ENCODE results near the gene BORCS6.

Gene BORCS6

DNA sequence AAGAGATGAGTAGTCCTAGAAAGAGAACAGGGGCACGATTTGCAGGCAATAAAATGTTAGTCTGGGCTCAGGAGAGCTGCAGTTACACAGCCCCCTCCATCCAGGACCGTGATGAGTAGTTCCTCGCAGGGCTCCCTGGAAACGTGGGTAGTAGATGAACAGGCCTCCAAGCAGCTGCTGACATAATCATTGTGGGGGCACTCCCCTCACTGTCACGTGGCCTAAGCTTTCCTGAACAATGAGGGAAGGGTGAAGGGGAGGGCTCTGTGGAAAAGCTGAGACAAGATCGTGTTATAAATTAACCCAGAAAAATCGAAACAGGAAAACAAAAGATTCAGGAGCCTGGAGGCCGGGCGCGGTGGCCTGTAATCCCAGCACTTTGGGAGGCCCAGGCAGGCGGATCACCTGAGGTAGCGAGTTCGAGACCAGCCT is 36.4 kb downstream of the BORCS6 start:
- DNase-seq: peak; percentile 13

DNA sequence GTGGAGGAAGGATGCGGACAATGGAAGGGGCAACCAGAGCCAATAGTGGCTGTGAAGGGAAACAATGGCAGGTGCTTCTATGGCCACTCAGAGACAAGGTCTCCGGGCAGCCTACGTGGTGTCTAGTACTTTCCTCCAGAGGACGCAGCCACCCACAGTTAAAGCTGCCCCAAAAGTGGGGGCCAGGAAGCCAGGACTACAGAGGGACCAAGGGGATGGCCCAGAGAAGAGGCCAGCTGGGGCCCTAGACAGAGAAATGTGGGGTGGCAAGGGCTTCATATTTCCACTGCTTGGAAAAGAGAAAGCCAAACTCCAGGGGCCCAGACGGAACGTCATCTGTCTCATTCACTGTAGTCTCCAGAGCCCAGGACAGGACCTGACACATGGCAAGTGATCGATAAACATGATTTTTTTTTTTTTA is 36.9 kb downstream of the BORCS6 start:
- no peak for DNase-seq

DNA sequence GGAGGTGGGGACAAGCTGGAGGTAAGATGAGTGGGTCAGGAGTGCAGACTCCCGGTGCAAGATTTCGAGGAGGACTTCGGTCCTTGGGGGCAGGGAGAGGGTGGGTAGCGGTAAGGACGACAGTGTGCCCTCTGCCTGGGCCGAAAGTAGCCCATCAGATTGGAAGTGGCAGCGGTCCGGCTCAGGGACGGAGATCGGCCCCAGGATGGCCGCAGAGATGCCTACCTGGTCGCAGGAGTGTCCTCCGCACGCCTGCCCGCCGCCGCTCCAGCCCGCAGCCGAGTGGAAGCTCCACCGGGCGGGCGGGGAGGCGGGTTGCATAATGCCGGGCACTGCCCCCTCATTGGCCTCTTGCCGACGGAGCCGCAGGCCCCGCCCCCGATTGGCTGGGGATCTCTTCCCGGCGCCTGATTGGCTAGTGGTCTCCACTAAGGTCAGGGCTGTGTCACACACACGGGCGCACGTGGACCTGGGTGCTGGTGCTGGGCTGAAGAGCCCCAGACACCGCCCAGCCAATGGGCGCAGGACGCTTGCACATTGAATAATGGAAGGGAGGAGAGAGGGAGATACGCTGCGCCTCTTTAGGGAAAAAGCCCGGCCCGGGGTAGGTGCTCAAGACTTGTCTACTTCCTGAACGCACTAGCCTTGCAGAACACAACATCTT is 37.7 kb downstream of the BORCS6 start, which contains the start of gene PER1:
TSS of gene PER1 (minus strand) at position 293 of the 664 bp plus-strand sequence. CDS start 1,698 bp downstream, outside the sequence.
- DNase-seq: peak; percentile 93

DNA sequence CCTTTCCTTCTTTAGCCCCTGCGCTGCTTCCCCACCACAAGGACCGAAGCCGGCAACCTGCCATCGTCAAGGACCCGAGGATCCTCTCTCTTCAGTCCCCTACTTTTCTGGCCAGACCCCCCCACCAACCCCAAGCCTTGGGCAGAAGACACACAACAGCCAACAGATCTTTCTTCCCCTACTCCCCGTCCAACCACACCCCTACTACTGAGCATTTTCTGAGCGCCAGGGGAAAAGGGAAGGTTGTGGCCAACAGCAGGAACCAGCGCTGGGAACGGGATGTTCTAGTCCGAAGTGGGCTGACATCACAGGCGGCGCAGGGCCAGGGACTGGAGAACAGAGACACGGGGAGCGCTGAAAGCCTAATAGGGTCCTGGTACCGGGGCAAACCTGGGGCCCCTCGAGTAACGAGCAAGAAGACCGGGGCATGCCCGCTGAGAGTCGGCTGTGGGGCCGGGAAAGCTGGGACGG is 38.3 kb downstream of the BORCS6 start:
- DNase-seq: peak; percentile 32

DNA sequence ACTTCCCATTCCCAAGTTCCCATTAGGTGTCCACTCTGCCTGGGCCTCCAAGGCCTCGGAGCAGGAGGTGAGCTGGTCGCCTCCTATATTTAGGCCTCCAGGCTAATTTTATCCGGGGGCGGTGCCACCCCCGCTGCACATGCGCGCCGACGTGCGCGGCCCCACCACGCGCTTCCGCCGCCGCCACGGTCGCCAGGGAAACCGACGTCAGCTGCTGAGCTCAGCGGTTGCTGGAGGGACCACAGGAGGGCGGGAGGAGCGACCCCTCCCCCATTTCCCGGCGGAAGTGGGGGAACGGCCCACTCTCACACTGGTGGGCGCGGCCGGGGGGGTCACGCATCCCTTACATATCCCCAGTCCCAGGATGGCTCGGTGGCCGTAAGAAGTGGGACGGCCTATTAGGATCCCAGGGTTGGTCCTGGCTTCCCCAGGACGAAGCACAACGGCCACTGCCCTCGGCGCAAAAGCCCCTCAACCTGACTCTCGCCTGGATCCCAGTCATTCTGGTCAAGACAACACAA is 38.8 kb downstream of the BORCS6 start:
- peak; percentile 92 for DNase-seq

DNA sequence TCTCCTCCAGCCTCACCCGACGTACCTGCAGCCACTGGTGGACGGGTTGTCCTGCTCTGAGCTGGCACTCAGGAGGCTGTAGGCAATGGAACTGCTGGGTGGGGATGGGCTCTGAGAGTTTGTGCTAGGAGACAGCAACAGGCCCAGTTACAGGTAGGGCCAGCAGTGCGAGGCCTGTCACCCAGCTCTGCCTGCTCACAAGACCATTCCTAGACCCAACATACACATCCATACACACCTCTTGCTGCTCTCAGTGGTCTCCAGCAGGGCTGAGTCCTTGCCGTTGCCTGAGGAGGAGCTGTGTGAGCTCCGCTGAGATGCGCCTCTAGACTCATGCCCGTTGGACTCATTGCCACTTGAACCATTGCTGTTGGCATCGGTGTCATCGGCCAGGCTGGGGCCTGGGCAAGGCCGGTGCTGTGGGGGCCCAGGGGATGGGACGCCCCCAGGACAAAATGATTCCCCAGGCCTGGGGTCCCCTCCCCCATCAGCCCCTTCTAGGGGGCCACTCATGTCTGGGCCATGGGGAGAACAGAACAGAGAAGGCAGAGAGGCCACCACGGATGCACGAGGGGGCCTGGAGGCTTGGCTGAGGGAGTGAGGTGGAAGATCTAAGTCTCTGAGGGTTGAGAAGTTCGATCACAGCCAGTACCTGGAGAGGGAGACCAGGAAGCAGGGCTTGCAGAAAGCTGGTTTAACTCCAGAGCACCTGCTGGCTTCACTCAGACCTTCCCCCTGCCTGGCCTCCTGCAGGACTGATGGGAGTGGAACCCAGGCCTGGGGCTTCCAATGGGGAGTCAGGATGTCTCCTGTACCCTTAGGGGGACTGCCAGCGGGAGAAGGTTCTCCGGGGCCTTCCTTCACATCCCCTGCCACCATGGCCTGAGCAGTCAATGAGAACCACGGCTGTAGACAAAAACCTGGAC is 39.5 kb downstream of the BORCS6 start:
- DNase-seq: no peak

DNA sequence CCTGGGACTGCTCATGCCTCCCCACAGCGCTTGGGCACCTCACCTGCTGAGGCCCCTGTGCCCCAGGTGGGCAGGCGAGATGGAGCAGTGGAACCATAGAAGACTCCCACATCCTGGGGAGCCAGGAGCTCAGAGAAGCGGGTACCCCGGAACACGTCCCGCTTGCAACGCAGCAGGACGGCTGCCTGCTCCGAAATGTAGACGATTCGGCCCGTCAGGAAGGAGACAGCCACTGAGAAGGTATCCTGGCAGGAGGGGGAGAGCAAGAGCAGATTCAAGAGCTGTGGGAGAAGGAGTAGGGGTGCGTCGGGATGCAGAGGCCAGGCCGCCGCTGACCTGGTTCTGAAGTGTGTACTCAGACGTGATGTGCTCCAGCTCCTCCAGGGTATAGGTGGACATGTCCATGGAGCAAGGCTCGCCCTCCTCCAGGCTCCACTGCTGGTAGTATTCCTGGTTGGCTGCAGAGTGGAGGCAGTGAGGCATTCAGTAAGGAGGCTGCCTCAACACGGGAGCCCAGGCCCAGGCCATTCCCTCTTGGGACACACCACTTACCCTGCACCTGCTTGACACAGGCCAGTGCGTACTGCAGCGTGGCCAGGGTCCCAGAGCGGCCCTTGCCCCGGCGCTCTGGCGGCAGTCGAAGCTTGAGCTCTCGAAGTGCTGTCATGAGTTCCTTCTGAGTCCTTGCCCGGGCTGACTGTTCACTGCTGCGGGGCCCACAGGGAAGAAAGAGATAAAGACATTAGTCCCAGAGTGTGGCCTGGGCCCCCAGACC is 40.4 kb downstream of the BORCS6 start:
- no peak for DNase-seq

DNA sequence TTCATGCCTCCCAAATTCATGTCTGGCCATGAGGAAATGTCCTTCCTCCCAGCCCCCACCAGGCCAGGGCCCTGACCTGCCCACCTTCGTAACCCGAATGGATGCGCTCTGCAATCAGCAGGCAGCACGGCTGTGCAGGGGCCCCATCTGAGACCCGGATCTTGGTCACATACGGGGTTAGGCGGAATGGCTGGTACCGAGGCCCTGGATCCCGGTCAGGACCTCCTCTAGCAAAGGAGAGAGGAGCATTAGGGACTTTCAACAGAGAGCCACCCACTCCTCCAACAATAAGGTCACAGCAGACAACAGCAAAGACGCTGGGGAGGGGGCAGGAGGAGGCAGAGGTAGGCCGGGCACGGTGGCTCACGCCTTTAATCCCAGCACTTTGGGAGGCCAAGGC is 41.4 kb downstream of the BORCS6 start:
- no peak for DNase-seq

DNA sequence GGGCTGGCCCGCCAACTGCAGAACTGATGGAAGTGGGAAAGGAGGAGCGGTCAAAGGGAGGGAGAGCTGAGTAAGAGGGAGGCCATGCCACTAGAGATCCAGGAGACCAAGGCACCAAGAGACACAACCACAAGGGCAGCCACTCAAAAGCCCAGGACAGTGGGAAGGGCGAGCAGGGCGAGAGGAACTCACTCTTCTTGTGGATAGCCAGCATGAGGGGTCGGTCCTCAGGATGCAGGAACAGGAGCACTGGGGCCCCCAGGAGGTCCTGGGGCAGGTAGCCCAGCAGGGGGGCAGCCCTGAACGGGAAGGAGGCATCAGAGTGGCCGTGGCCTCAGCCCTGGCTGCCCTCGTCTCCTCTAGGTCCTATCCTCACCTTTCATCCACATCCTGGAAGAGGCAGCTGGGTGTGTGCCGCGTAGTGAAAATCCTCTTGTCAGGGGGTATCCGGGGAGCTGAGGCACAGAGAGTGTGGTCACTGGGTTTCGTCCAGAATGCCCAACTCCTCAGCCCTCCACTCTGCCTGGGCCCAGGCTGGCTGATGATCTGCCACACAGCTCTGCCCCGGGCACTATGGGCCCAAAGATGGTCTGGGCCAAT is 42.1 kb downstream of the BORCS6 start:
- no peak for DNase-seq

DNA sequence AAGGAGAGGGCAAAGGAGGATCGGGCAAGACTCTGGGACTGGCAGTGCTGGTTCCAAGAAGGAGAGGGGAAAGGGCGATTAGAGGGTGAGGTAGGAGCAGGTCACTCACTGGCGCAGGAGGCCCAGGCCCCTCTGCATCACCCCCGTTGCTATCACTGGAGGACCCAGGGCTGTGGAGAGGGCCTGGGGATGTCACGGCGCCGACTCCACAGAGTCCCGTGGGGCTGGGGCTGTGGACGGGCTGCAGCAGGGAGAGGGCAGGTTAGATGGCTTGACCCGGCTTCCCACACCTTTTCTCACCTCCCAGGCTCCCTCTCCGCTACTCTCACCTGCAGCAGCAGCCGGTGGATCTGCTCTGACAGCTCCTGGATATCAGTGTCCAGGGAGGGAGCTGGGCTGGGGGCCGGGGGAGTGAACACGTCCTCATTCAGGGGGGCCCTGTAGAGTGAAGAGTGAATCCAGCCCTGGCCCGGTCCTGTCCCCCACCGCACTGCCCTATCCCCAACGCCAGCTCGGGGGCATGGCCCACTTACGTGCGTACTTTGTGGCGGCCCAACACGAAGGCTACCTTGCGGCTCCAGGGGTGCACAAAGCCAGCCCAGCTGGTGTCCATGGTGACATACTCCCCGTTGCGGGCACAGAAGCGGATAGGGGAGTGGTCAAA is 42.7 kb downstream of the BORCS6 start:
- DNase-seq: no peak

DNA sequence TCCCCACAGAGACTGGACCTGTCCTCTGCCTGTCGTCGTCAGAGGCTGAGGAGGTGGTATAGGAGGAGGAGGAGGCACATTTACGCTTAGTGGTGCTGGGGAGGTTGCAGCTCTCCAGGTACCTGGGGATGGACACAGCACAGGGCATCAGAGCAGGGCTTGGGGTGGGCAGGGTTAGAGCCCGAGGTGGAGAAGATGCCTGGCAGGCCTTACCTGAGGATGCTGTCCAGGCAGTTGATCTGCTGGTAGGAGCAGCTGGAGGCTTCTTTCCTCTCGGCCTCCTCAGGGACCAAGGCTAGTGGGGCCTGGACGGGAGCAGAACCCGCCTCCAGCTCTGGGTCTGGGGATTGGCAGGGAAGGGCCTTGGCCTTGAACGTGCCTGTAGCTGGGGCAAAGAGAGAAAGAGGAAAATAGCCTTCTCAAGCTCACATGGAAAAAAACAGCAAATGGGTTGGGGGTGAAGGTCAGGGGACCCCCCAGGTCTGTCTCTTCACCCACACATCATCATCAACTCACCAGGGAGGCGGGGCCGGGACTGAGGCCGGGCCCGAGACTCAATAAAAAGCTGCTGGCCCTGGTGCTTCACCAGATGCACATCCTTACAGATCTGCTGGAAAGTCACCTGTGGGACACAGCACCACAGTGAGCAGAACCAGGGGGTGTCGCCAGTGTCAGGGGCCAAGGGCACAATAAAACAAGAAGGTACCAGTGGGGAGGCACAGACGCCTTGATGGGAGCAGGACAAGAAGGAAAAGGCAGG is 43.4 kb downstream of the BORCS6 start:
- DNase-seq: no peak

DNA sequence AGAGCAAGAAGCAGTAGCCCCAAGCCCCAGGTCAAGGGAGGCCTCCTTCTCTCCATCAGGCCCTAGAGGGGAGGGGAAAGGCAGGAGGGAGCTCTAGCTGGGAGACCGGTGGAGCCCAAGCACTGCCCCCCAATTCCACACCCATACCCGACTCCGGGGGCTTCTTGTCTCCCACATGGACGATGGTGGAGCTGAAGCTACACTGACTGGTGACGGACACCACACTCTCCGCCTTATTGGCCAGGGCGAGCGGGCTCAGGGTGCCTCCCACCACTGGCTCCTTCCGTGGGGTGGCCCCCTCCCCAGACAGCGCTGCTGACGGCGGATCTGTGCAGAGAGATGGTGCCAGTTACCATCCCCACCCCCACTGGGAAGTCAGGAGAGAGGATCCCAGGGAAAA is 44.2 kb downstream of the BORCS6 start:
- no peak for DNase-seq

DNA sequence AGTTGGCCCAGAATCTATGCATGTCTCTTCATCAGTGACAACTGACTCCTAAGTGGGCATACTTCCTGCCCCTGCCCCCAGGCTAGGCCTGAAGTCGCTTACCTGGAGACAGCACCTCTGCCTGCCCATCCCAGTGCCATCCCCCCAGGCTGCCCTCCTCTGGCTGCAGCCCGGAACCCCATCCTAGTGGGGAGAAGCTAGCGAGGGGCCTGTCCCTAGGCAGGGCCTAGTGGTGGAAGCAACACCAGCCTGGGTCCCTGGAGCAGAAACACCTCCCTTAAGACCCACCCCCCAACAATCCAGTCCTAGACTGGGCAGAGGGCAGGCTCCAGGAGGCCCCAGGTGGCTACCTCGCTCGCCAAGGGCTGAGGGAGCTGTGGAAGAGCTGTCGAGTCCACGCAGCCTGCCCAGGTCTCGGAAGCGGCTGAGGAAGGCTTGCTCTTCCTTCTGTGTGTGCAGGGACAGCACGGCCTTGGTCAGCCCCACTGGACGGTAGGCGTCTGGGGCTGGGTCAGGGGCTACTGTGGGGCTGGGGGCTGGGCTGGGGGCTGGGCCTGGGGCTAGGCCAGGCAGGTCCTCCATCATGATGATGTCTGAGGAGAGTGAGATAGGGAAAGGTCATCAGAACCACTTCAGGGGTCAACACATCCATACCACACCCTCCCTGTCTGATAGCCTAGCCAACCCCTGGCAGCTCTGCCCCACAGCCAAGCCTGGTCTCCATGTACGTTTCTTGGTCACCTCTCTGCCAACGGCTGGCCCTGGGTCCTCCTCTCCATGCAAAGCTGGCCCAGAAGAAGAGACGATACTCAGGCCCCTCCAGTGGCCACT is 45.4 kb downstream of the BORCS6 start:
- DNase-seq: no peak

DNA sequence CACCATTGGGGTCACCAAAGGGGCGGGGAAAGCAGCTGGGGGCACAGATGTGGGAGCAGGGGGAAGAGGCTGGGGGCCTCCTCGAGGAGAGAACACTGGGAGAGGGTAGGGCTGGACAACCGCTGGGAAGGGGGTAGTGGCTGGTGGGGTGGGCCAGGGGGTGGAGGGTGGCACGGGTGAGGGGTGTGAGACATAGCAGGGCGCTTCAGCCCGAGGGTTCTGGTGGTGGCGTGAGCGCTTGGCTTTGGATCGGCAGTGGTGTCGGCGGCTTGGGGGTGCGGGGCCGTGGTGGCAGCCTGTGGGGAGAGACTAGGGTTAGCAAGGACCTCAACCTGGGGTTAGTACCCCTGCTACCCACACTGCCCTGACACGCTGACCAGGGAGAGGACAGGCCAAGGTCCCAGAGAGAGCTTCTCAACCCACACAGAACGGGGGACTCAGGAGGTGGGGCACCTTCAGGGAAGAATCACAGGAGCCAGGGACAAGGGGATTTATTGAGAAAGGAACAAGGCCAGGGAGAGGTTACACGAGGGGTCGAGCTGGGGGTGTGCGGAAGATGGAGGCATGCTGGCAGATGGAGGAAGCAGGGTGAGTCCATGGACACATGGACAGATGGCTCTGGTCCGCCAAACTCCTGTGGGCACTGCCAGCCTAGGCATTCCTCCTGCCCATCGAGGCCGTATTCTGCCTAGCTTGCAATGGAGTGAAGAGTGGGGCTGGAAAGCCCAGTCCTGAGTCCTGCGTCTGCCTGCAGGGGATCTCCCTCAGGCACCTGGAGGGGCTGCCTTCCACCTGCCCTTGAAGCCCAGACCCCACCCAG is 46.2 kb downstream of the BORCS6 start:
- DNase-seq: no peak

DNA sequence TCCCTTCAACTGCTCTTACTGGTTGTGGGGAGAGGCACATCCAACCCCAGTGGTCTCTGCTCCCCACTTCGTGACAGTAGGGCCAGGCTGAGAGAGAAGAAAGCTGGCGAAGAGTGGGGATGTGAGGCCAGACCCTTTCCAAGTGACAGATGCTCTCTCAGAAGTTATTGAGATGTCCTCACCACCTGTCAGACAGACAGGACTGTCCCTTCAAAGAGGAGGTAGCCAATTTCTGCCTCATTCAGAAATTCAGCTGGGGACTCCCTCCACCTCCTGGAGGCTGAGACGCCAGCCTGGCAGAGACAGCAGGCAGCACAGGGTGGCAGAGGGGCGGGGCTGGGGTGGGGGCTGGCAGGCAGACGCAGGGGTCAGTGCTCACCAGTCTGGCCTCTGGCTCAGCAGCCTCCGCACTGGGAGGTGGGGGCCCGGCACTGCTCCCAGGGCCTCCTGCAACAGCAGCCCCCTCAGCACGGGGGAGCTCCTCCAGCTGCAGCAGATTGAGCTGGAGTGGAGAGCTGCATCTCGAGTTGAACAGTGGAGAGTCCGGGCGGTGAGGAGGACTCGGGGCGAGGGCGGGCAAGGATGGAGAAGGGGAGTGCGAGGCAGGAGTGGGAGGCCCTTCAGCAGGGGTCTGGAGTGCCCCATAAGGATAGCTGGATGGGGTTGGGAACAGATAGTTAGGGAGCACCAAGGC is 46.9 kb downstream of the BORCS6 start:
- no peak for DNase-seq

DNA sequence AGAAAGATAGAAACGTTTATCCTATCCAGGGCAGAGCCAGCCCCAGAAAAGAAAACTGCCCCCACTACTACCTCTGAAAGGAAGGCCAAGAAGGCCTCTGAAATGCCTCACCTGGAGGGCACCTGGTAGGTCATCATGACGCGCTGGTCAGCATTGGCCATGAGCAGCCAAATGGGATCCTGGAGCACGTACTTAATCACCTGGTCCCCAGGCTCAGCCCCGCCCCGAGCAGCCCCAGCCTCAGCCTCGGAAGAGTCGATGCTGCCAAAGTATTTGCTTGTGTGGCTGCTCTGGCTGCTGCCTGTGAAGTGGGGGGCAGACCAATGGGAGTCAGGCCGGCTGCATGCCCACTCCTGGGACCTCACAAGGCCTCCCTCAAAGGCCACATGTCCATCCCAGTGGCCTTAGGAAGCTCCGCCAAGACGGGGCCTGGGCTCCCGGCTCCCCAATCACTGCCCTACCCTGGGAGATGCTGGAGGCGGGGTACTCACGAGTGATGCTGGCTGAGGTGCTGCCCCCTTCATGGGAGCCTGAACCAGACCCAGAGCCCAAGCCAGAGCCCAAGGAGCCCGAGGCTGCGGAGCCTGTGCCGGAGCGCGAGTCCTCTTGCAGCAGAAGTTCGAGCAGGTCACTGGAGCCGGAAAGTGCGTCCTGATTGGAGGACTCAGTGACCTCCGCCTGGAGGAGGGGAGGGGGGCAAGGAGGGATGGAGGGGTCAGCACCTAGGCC is 47.7 kb downstream of the BORCS6 start:
- no peak for DNase-seq

DNA sequence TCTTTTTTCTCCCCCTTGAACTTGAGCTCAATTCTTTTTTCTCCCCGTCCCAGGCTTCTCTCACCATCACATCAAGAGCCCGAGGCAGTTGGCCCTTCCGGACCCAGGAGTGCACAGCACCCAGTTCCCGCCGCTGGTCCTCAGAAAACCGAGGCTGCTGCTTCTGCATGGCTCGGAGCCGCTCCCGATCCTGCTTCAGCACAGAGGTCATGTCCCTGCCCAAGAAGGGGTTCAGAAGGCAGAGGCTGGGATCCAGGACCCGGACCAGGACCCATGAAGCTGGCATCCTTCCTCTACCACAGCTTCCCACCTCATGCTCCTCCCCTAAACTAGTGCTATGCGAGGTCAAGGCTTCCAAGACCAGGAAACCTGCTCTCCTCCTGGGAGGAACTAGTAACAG is 48.2 kb downstream of the BORCS6 start:
- no peak for DNase-seq

DNA sequence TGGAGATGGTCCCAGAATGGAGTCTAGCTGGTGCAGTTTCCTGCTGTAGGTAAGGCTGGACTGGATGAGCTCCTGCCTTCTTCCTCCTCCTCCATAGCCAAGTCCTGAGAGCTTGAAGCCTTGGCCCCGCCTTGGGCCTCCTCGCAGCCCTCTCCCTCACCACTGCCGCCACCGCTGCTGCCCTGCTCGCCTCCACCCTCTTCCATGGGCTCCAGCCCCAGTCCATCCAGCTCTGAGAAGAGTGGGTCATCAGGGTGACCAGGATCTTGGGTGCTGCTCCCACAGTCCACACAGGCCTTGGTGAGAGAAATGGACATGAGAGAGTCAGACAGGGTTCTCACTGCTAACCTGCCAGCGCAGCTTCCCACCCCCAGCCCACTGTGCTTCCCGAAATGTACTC is 48.9 kb downstream of the BORCS6 start:
- no peak for DNase-seq
